Body of pancreas (tissue), 4 donors: ENCODE results near the gene CFAP298.

Experiments used
- POLR2A ChIP-seq, 3 donors: fragments of 450-650 bp; IDR thresholded peaks; one replicate each; pipeline ENCODE4 v1.6.1; 2016; ENCODE audit warnings: antibody characterized with exemption in 3 of 3, mild to moderate bottlenecking in 2 of 3
- TF ChIP-seq, protein P1 (sequence below), 7 experiments: fragments of 450-650 bp in 4 of 7; fragments of 200-600 bp in 3 of 7; sonication (generic) in 3 of 7; IDR thresholded peaks; one replicate each; pipeline ENCODE4 v1.5.1; 2016 to 2019; ENCODE audit warnings: antibody characterized with exemption in 7 of 7

DNA sequence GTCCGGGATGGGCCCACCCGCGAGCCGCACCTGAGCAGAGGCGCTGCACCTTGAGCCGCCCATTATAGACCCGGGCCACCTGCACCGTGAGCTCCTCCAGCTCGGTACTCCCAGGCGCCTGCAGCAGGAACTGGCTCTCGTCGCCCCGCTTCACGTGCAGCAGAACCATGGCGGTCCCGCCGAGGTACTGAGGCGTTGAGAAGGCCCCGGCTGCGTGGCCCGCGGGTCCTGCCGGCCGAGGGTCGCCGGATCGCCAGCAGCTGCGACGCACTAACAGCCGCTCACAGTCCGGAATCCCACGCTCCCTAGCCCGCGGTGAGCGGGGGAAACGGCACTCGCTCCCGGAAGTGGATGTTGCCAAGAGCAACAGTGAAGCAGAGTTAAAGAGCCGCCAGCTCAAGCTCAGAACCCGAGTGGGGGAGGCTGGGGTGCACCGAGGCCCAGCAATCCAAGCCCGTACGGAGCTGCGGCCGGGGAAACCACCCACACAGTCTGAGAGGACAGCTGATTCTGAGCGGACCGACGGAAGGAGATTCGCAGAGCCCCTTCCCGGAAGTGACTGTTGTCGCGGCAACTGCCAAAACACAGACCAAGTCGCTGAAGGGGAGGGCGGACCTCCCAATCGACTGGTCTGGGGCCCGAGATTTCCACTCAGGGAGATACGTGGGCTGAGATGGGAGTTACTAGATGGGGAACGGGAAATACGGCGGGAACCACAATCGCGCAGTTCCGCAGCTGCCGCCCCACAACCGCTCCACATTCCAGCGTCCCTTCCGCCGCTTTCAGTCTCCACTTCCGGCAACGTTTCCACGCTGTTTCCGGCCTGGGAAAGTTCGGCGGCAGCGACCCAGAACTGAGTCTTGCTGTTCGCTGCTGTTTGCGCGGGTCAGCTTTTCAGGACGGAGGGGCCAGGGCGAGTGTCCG is at the start of gene CFAP298:
- TF ChIP-seq, protein P1, sequence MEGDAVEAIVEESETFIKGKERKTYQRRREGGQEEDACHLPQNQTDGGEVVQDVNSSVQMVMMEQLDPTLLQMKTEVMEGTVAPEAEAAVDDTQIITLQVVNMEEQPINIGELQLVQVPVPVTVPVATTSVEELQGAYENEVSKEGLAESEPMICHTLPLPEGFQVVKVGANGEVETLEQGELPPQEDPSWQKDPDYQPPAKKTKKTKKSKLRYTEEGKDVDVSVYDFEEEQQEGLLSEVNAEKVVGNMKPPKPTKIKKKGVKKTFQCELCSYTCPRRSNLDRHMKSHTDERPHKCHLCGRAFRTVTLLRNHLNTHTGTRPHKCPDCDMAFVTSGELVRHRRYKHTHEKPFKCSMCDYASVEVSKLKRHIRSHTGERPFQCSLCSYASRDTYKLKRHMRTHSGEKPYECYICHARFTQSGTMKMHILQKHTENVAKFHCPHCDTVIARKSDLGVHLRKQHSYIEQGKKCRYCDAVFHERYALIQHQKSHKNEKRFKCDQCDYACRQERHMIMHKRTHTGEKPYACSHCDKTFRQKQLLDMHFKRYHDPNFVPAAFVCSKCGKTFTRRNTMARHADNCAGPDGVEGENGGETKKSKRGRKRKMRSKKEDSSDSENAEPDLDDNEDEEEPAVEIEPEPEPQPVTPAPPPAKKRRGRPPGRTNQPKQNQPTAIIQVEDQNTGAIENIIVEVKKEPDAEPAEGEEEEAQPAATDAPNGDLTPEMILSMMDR (IDR thresholded peaks at IDR 0.05) = no peak
- peak in 2 of 3 donors; percentile 45 to 72 for TF ChIP-seq POLR2A (IDR thresholded peaks at IDR 0.05)
